ENCODE results near the gene ITGA11. TPM values are rescaled to one million over a fixed set of nuclear protein-coding genes. Genes with fewer than 3 reads are reported as not detected.
"Not testable (repeated sequence)": the region's sequence is repeated elsewhere in the genome, so short reads cannot be mapped to it uniquely, and the experiment has no call there.

Gene ITGA11
- total and polyA plus RNA-seq, 2 of the 13 experiments (the other 11 are each of a cell fraction or from before 2014, with no cell fraction given), result not detected

GRCh38 chr15:68422403-68423145 lies 9.4 kb downstream of the ITGA11 start:
- in situ Hi-C loops (cut with HindIII; ENCODE audit: extremely low pct_ligation_motif_present, low pct_unique_long_range_greater_than_20kb); H3K4me3 ChIP-seq (replicated peaks in 1 of 3; ENCODE audit: insufficient read depth in 1 of 3, low read depth in 2 of 3, low read length in 3 of 3); H3K9me3 ChIP-seq (ENCODE audit: low read length); FAIRE-seq; H4K20me1 ChIP-seq (ENCODE audit: insufficient read depth, low read length); DNase-seq (ENCODE audit: low spot score); H3K36me3 ChIP-seq (replicated peaks in 1 of 2; ENCODE audit: control insufficient read depth in 1 of 2, insufficient read depth in 2 of 2, low read length in 2 of 2); intact Hi-C loops (cut with micrococcal nuclease; ENCODE audit: unreplicated experiment); POLR2A ChIA-PET; H3K27ac ChIP-seq (ENCODE audit: extremely low read length, insufficient read depth, low read length); ATAC-seq; H3K27me3 ChIP-seq (ENCODE audit: control insufficient read depth in 1 of 2, insufficient read depth in 2 of 2, low read length in 2 of 2); CTCF ChIA-PET (ENCODE audit: low intra/inter-chr PET ratio, low total read pairs); H2AFZ ChIP-seq (ENCODE audit: low read length); H3K9ac ChIP-seq (ENCODE audit: insufficient read depth, low read depth, low read length); BruUV-seq (replicated peaks); H3K79me2 ChIP-seq (ENCODE audit: insufficient read depth, low read length); H3K4me2 ChIP-seq (ENCODE audit: low read depth, low read length): not testable (repeated sequence)
- 45% methylated on average over 5 of the region's 5 CpGs for WGBS (ENCODE audit: low lambda C conversion rate)
- peaks cover 18% of the 10 kb centered on the region for H3K4me1 ChIP-seq (ENCODE audit: insufficient read depth, low read length)

GRCh38 chr15:68421798-68422402 lies 10.1 kb downstream of the ITGA11 start:
- 37% methylated on average over 13 of the region's 14 CpGs for WGBS (ENCODE audit: low lambda C conversion rate)
- Histone ChIP-seq H3K27ac (ENCODE audit: extremely low read length, insufficient read depth, low read length) (no peak overlapping the region), H4K20me1 (ENCODE audit: insufficient read depth, low read length) (no peaks in the 10 kb centered on the region), H3K4me1 (ENCODE audit: insufficient read depth, low read length) (peaks cover 18% of the 10 kb centered on the region), H3K36me3 (replicated peaks in 1 of 2; ENCODE audit: control insufficient read depth in 1 of 2, insufficient read depth in 2 of 2, low read length in 2 of 2) (no peaks in the 10 kb centered on the region), H3K4me2 (ENCODE audit: low read depth, low read length) (no peak overlapping the region), H2AFZ (ENCODE audit: low read length) (no peak overlapping the region), H3K27me3 (ENCODE audit: control insufficient read depth in 1 of 2, insufficient read depth in 2 of 2, low read length in 2 of 2) (peaks cover 3 to 9% of the 10 kb centered on the region in 2 experiments; a peak in 3 of 5 replicates), H3K4me3 (replicated peaks in 1 of 3; ENCODE audit: insufficient read depth in 1 of 3, low read depth in 2 of 3, low read length in 3 of 3) (no peak overlapping the region), H3K9me3 (ENCODE audit: low read length) (no peaks in the 10 kb centered on the region), H3K79me2 (ENCODE audit: insufficient read depth, low read length) (no peaks in the 10 kb centered on the region), H3K9ac (ENCODE audit: insufficient read depth, low read depth, low read length) (no peak overlapping the region)
- ChIA-PET POLR2A (no interaction called here), CTCF (ENCODE audit: low intra/inter-chr PET ratio, low total read pairs) (no interaction called here)
- intact Hi-C loops (cut with micrococcal nuclease; ENCODE audit: unreplicated experiment), result no loop called here
- no TSS peak for BruUV-seq (replicated peaks)
- TF ChIP-seq ZNF773 (CRISPR knock-in tag; IDR thresholded peaks at IDR 0.05; ENCODE audit: borderline replicate concordance), result no peak
- TF ChIP-seq NFE2 (CRISPR knock-in tag; IDR thresholded peaks at IDR 0.05), result no peak
- ATAC-seq (no peak), DNase-seq (ENCODE audit: low spot score) (no peak), FAIRE-seq (no peak)
- in situ Hi-C loops (cut with HindIII; ENCODE audit: extremely low pct_ligation_motif_present, low pct_unique_long_range_greater_than_20kb), result no loop called here
